Right lobe of liver (tissue), 6 donors: ENCODE results near the gene ZNF490. TPM values are rescaled to one million over a fixed set of nuclear protein-coding genes. Genes with fewer than 3 reads are reported as not detected.
"Not testable (repeated sequence)": the region's sequence is repeated elsewhere in the genome, so short reads cannot be mapped to it uniquely, and the experiment has no call there.

Source experiments
- ATAC-seq, 4 donors: fragments of 200-7000 bp; cut with Tn5 transposase; one replicate each; pipeline ENCODE4 v1.9.1; 2020; ENCODE audit warnings: mild to moderate bottlenecking in 4 of 4, moderate library complexity in 4 of 4
- DNase-seq, 3 donors: peaks; one replicate each; pipeline ENCODE4 v3.0.0-alpha.2; 2020
- H3K27ac ChIP-seq, 3 donors: fragments of 200-600 bp; one replicate each; pipeline ENCODE4 v1.8.0; 2022
- H3K27me3 ChIP-seq, 2 donors: fragments of 200-600 bp; one replicate each; pipeline ENCODE4 v1.8.0; 2022
- H3K36me3 ChIP-seq, 4 donors: fragments of 200-600 bp; sonication (generic) in 1 of 4; one replicate each; pipeline versions ENCODE4 v1.5.1 to v1.8.0; 2017 to 2022; ENCODE audit warnings: control low read depth in 1 of 4
- H3K4me1 ChIP-seq, 4 donors: fragments of 200-600 bp; sonication (generic) in 1 of 4; one replicate each; pipeline versions ENCODE4 v1.5.1 to v1.8.0; 2017 to 2022; ENCODE audit warnings: control low read depth in 1 of 4
- H3K4me3 ChIP-seq, 3 donors: fragments of 200-600 bp; one replicate each; pipeline ENCODE4 v1.8.0; 2022
- H3K9me3 ChIP-seq, 4 donors: fragments of 200-600 bp; sonication (generic) in 1 of 4; one replicate each; pipeline versions ENCODE4 v1.5.1 to v1.8.0; 2017 to 2022; ENCODE audit warnings: control low read depth in 1 of 4
- POLR2A ChIP-seq: fragments of 450-650 bp; IDR thresholded peaks from one replicate; pipeline ENCODE4 v1.6.1; 2017; ENCODE audit warnings: antibody characterized with exemption, mild to moderate bottlenecking
- WGBS: methylation state at CpG from one replicate; pipeline ENCODE4 v1.1.6; 2018; ENCODE audit warnings: low coverage, low lambda C conversion rate; ENCODE audit not compliant: insufficient coverage; ENCODE audit errors: missing lambda C conversion rate; 5-methylcytosine and 5-hydroxymethylcytosine counted together
- intact Hi-C, 2 donors: fragments of 100-400 bp; cut with DNase I; formaldehyde crosslinking; loops; one replicate each; pipeline versions ENCODE4 v1.11.2 to v1.14.1; 2022
- total RNA-seq, 6 experiments: library from RNA; depleted of rRNA in 2 of 6; stranded (reverse); fragments of >200 nt in 2 of 6; fragmentation: NEBNext Ultra II Directional in 3 of 6; extraction: Animal tissue kit (Norgen Biotek cat#: 25700) in 3 of 6; gene quantifications; one replicate each; pipeline versions ENCODE4 v1.1.0 to v1.2.4, GENCODE V29; 2016 to 2023
- TF ChIP-seq, protein P1 (sequence below), 4 donors: fragments of 200-600 bp in 3 of 4; fragments of 450-650 bp in 1 of 4; IDR thresholded peaks; one replicate each; pipeline versions ENCODE4 v1.5.1 to v1.8.0; 2016 to 2022; ENCODE audit warnings: antibody characterized with exemption in 4 of 4, mild to moderate bottlenecking in 2 of 4
- donor health status: DM: no; HTN: yes; CAD: no.
- donor health status: DM: no; HTN: no; CAD: no.
- donor health status: DM: no; HTN: no; CAD: no.
- donor health status: DM: no; HTN: yes; CAD: no.
- donor health status: DM: no; HTN: yes; CAD: no.

Gene ZNF490
- total RNA-seq, 6 experiments from 2014 or later, result 3.6 to 7.0 (median 4.3) TPM

DNA sequence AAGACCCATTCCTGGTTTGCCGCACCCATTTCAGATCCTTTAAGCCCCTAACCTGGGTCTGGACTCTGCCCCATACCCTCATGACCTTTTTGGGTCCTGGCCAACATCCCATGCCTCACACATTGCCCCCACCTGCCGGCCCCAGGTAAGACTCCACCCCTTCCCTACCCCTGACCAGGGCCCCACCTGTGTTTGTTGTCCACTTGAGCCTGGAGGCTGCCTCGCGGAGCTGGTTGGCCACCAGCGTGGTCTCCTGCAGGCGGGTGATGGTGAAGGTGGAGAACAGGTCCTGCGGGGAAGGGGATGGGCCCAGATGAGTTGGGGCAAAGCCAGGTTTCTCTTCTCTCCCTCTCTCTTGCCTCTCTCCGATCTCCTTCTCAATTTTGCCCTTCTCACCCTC is 36.4 kb upstream of the ZNF490 start:
- ATAC-seq (no peak), DNase-seq (no peak)
- Histone ChIP-seq H3K27ac (no peak overlapping the region), H3K36me3 (no peaks in the 10 kb centered on the region), H3K4me1 (peaks cover 0 to 6% (median 0%) of the 10 kb centered on the region in 4 donors), H3K9me3 (no peaks in the 10 kb centered on the region), H3K4me3 (no peak overlapping the region), H3K27me3 (no peaks in the 10 kb centered on the region)
- 79% methylated on average over 2 of the region's 8 CpGs for WGBS
- TF ChIP-seq POLR2A, result no peak
- TF ChIP-seq, protein P1, sequence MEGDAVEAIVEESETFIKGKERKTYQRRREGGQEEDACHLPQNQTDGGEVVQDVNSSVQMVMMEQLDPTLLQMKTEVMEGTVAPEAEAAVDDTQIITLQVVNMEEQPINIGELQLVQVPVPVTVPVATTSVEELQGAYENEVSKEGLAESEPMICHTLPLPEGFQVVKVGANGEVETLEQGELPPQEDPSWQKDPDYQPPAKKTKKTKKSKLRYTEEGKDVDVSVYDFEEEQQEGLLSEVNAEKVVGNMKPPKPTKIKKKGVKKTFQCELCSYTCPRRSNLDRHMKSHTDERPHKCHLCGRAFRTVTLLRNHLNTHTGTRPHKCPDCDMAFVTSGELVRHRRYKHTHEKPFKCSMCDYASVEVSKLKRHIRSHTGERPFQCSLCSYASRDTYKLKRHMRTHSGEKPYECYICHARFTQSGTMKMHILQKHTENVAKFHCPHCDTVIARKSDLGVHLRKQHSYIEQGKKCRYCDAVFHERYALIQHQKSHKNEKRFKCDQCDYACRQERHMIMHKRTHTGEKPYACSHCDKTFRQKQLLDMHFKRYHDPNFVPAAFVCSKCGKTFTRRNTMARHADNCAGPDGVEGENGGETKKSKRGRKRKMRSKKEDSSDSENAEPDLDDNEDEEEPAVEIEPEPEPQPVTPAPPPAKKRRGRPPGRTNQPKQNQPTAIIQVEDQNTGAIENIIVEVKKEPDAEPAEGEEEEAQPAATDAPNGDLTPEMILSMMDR (IDR thresholded peaks at IDR 0.05), result no peak
- intact Hi-C loops, result no loop called here

DNA sequence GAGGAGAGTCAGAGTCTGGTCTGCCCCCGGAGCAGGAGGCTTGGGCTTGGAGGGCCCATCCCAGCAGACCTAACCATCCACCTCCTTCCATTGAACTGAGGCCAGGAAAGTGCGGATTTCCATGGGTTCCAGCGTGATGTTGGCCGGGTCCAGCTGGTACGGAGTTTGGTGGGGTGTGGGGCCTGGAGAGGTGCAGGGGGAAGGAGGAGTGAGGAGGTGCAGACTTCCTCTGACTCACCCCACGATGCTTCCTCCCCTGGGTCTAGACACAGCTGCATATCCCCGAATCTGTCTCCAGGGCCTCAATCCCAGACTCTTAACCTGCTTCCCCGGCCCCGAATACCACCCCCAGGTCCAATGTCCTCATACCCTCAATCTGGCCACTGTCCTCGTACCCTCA is 35.9 kb upstream of the ZNF490 start:
- ATAC-seq (no peak), DNase-seq (no peak)
- Histone ChIP-seq H3K9me3 (no peaks in the 10 kb centered on the region), H3K27ac (no peak overlapping the region), H3K36me3 (no peaks in the 10 kb centered on the region), H3K4me3 (no peak overlapping the region), H3K27me3 (no peaks in the 10 kb centered on the region), H3K4me1 (peaks cover 0 to 6% (median 0%) of the 10 kb centered on the region in 4 donors)
- 92% methylated on average over 2 of the region's 10 CpGs for WGBS
- intact Hi-C loops, result no loop called here
- TF ChIP-seq, protein P1 (IDR thresholded peaks at IDR 0.05), result no peak
- no peak for TF ChIP-seq POLR2A

DNA sequence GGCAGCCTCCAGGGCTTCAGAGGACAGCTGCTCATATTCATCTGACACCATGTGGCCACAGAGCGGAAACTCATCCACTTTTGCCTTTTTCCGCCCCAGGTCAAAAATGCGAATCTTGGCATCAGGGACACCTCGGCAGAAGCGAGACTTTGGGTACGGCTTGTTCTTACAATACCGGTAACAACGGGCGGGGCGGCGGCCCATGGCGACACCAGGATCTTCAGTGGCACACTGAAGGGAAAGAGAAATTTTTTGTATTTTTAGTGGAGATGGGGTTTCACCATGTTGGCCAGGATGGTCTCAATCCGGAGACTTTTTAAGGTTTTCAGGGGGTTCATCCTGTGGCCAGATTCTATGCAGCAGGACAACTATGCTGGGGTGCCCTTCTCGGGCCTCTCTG is 33.1 kb upstream of the ZNF490 start:
- H3K27me3 ChIP-seq, DNase-seq, H3K36me3 ChIP-seq, ATAC-seq, H3K9me3 ChIP-seq, H3K27ac ChIP-seq, H3K4me3 ChIP-seq, intact Hi-C loops: not testable (repeated sequence)
- peaks cover 0 to 12% (median 0%) of the 10 kb centered on the region in 4 donors for H3K4me1 ChIP-seq
- 94% methylated on average over 6 of the region's 14 CpGs for WGBS

DNA sequence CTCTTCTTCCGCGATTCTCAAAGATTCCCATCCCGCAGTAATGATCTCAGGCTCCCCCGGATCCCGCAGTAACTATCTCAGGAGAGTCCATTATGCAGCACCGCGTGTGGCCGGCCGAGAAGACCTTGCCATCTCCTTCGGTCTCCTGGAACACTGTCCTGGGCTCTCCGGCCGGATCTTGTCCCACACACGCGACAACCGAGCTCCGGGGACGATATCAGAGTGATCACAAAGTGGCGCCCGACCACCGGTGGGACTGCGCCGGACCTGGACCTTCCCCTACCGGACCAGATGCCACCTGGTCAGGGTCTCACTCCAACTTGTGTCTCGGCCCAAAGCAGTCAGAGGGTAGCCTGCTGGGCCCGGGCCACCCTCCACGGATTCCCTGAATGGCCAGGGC is 31.9 kb upstream of the ZNF490 start:
- Histone ChIP-seq H3K27ac (no peak overlapping the region), H3K36me3 (no peaks in the 10 kb centered on the region), H3K4me3 (no peak overlapping the region), H3K4me1 (peaks cover 0 to 6% (median 0%) of the 10 kb centered on the region in 4 donors), H3K27me3 (no peaks in the 10 kb centered on the region), H3K9me3 (no peaks in the 10 kb centered on the region)
- intact Hi-C loops, result no loop called here
- no peak for DNase-seq
- TF ChIP-seq POLR2A, result no peak
- TF ChIP-seq, protein P1 (IDR thresholded peaks at IDR 0.05), result no peak
- no peak for ATAC-seq
- WGBS, result 88% methylated on average over 11 of the region's 26 CpGs

DNA sequence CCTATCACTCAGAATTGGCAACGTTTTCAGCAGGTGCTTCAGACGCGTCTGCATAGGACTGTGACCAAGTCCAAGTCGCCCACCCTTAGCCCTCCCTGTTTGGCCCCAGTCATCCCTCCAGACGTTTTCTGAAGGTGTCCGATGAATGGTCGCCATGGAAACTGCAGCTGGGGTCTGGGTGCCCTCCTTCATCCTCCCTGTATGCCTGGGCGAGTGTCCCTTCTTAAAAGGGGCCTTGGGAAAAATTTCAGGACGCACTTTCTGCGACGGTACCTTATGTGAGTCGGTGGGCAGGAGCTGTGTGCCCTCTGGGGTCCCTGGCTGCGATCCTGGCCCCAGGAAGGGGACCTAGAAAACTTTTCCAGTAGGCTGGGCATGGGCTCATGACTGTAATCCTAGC is 30.8 kb upstream of the ZNF490 start:
- Histone ChIP-seq H3K9me3 (no peaks in the 10 kb centered on the region), H3K4me1 (peaks cover 0 to 6% (median 0%) of the 10 kb centered on the region in 4 donors), H3K4me3 (no peak overlapping the region), H3K27ac (no peak overlapping the region), H3K36me3 (no peaks in the 10 kb centered on the region), H3K27me3 (no peaks in the 10 kb centered on the region)
- no peak for ATAC-seq
- TF ChIP-seq, protein P1 (IDR thresholded peaks at IDR 0.05), result no peak
- TF ChIP-seq POLR2A, result no peak
- intact Hi-C loops, result no loop called here
- 64% methylated on average over 8 of the region's 13 CpGs for WGBS
- DNase-seq, result peak in 1 of 3 donors; percentile 25
